H9 (cell line): Measurements from ENCODE around the gene JAKMIP1. TPM values are rescaled to one million over a fixed set of nuclear protein-coding genes. Genes with fewer than 3 reads are reported as not detected.

Experiments
- DNase-seq: peaks from one replicate; pipeline ENCODE4 v3.0.0-alpha.2; 2017
- H2AFZ ChIP-seq: one replicate; pipeline ENCODE4 v1.6.1; 2013; ENCODE audit warnings: mild to moderate bottlenecking, low read length, control low read depth, moderate library complexity
- H2AK5ac ChIP-seq: 2 replicates; pipeline ENCODE4 v1.6.1; 2013; ENCODE audit warnings: low read length, control low read depth, mixed read lengths; ENCODE audit not compliant: insufficient read length
- H2BK120ac ChIP-seq: one replicate; pipeline ENCODE4 v1.6.1; 2013; ENCODE audit warnings: low read depth, mild to moderate bottlenecking, low read length, control low read depth, inconsistent platforms; ENCODE audit not compliant: poor library complexity, severe bottlenecking
- H2BK12ac ChIP-seq: 2 replicates; pipeline ENCODE4 v1.6.1; 2013; ENCODE audit warnings: low read length, control low read depth, mixed read lengths, low read depth; ENCODE audit not compliant: insufficient read length
- H2BK15ac ChIP-seq: 2 replicates; pipeline ENCODE4 v1.6.1; 2013; ENCODE audit warnings: low read depth, low read length, control low read depth
- H2BK20ac ChIP-seq: one replicate; pipeline ENCODE4 v1.6.1; 2013; ENCODE audit warnings: low read depth, mild to moderate bottlenecking, low read length, control low read depth, inconsistent platforms; ENCODE audit not compliant: poor library complexity, severe bottlenecking
- H2BK5ac ChIP-seq: 2 replicates; pipeline ENCODE4 v1.6.1; 2013; ENCODE audit warnings: low read length, control low read depth, mixed read lengths; ENCODE audit not compliant: insufficient read length
- H3K14ac ChIP-seq: 2 replicates; pipeline ENCODE4 v1.6.1; 2013; ENCODE audit warnings: low read length, control low read depth; ENCODE audit not compliant: insufficient read depth
- H3K18ac ChIP-seq: 2 replicates; pipeline ENCODE4 v1.6.1; 2013; ENCODE audit warnings: low read depth, mild to moderate bottlenecking, mixed read lengths, low read length, control low read depth; ENCODE audit not compliant: insufficient read length
- H3K23ac ChIP-seq: 2 replicates; pipeline ENCODE4 v1.6.1; 2013; ENCODE audit warnings: low read length, control low read depth, mixed read lengths, low read depth; ENCODE audit not compliant: insufficient read length
- H3K23me2 ChIP-seq: 2 replicates; pipeline ENCODE4 v1.6.1; 2013; ENCODE audit warnings: low read depth, mild to moderate bottlenecking, mixed read lengths, low read length, control low read depth; ENCODE audit not compliant: insufficient read length, poor library complexity, severe bottlenecking
- H3K27ac ChIP-seq: 2 replicates; pipeline ENCODE4 v1.5.1; 2013; ENCODE audit warnings: low read length, control low read depth, mixed read lengths, low read depth; ENCODE audit not compliant: insufficient read length
- H3K27me3 ChIP-seq: 2 replicates; pipeline ENCODE4 v1.6.1; 2013; ENCODE audit warnings: low read length, control low read depth, inconsistent platforms; ENCODE audit not compliant: insufficient read depth
- H3K4ac ChIP-seq: 2 replicates; pipeline ENCODE4 v1.6.1; 2013; ENCODE audit warnings: low read depth, mild to moderate bottlenecking, control low read depth, inconsistent platforms, low read length, moderate library complexity
- H3K4me1 ChIP-seq: 2 replicates; pipeline ENCODE4 v1.6.1; 2013; ENCODE audit warnings: low read length, control low read depth, inconsistent platforms; ENCODE audit not compliant: insufficient read depth
- H3K4me2 ChIP-seq: 2 replicates; pipeline ENCODE4 v1.6.1; 2013; ENCODE audit warnings: low read length, control low read depth, mixed read lengths; ENCODE audit not compliant: insufficient read length, insufficient read depth
- H3K56ac ChIP-seq: 2 replicates; pipeline ENCODE4 v1.6.1; 2013; ENCODE audit warnings: low read depth, mild to moderate bottlenecking, mixed read lengths, low read length, control low read depth; ENCODE audit not compliant: insufficient read length
- H3K79me1 ChIP-seq: 2 replicates; pipeline ENCODE4 v1.6.1; 2013; ENCODE audit warnings: low read depth, mild to moderate bottlenecking, moderate library complexity, low read length, control low read depth, inconsistent platforms; ENCODE audit not compliant: insufficient read depth, poor library complexity, severe bottlenecking
- H3K79me2 ChIP-seq: 2 replicates; pipeline ENCODE4 v1.6.1; 2013; ENCODE audit warnings: low read length, control low read depth, inconsistent platforms; ENCODE audit not compliant: insufficient read depth
- H3K9ac ChIP-seq: 2 replicates; pipeline ENCODE4 v1.6.1; 2013; ENCODE audit warnings: low read length, control low read depth, mixed read lengths; ENCODE audit not compliant: insufficient read length; ENCODE audit errors: extremely low read depth
- H3K9me3 ChIP-seq: one replicate; pipeline ENCODE4 v1.6.1; 2013; ENCODE audit warnings: low read depth, low read length, inconsistent platforms; ENCODE audit not compliant: control insufficient read depth
- H3T11ph ChIP-seq: one replicate; pipeline ENCODE4 v1.6.1; 2013; ENCODE audit warnings: mild to moderate bottlenecking, low read length, control low read depth, inconsistent platforms
- H4K20me1 ChIP-seq: one replicate; pipeline ENCODE4 v1.6.1; 2013; ENCODE audit not compliant: control insufficient read depth, insufficient read length, insufficient read depth
- H4K5ac ChIP-seq: 2 replicates; pipeline ENCODE4 v1.6.1; 2013; ENCODE audit warnings: low read depth, mild to moderate bottlenecking, mixed read lengths, low read length, control low read depth; ENCODE audit not compliant: insufficient read length
- H4K8ac ChIP-seq: replicated peaks from 2 replicates; pipeline ENCODE4 v1.6.1; 2013; ENCODE audit warnings: low read length, control low read depth, mixed read lengths, low read depth; ENCODE audit not compliant: insufficient read length
- H4K91ac ChIP-seq: 2 replicates; pipeline ENCODE4 v1.6.1; 2013; ENCODE audit warnings: low read depth, mild to moderate bottlenecking, moderate library complexity, mixed read lengths, low read length, control low read depth; ENCODE audit not compliant: insufficient read length
- H3K27ac Mint-ChIP-seq, 3 experiments: 2 replicates in 2 of 3; 3 replicates in 1 of 3; pipeline ENCODE4 v1.8.0; 2020 to 2021; ENCODE audit warnings: mixed read lengths in 3 of 3, mild to moderate bottlenecking in 1 of 3, moderate library complexity in 1 of 3
- H3K27me3 Mint-ChIP-seq: 2 replicates; pipeline ENCODE4 v1.8.0; 2021; ENCODE audit warnings: low read depth, mild to moderate bottlenecking, moderate library complexity, mixed read lengths
- H3K36me3 Mint-ChIP-seq, 3 experiments: 2 replicates in 2 of 3; 3 replicates in 1 of 3; pipeline ENCODE4 v1.8.0; 2020 to 2021; ENCODE audit warnings: low read depth in 3 of 3, mixed read lengths in 3 of 3; ENCODE audit not compliant: insufficient read depth in 1 of 3
- H3K4me1 Mint-ChIP-seq, 2 experiments: 2 replicates each; pipeline ENCODE4 v1.8.0; 2020; ENCODE audit warnings: mixed read lengths in 2 of 2
- H3K4me3 Mint-ChIP-seq, 2 experiments: 2 replicates in 1 of 2; 3 replicates in 1 of 2; pipeline ENCODE4 v1.8.0; 2020 to 2021; ENCODE audit warnings: mild to moderate bottlenecking in 2 of 2, mixed read lengths in 2 of 2, moderate library complexity in 1 of 2
- H3K9me3 Mint-ChIP-seq, 2 experiments: 2 replicates in 1 of 2; 3 replicates in 1 of 2; pipeline ENCODE4 v1.8.0; 2020; ENCODE audit warnings: mild to moderate bottlenecking in 2 of 2, mixed read lengths in 2 of 2, moderate library complexity in 1 of 2
- CTCF ChIP-seq: fragments of 200-600 bp; sonication (generic); conservative IDR thresholded peaks from 3 replicates; pipeline ENCODE4 v1.8.0; 2021; ENCODE audit warnings: antibody characterized with exemption, mild to moderate bottlenecking
- WGBS: extraction: QIAGEN DNeasy Blood & Tissue Kit; methylation state at CpG from one replicate; pipeline ENCODE4 v1.1.7; 2013; ENCODE audit warnings: missing lambda C conversion rate, low lambda C conversion rate, mixed read lengths; ENCODE audit not compliant: insufficient read length; ENCODE audit errors: extremely low coverage; 5-methylcytosine and 5-hydroxymethylcytosine counted together
- total RNA-seq: library from RNA; stranded (reverse); gene quantifications from 2 replicates; pipeline ENCODE4 v1.2.1, GENCODE V29; 2021

The JAKMIP1 gene
- total RNA-seq, 1 experiment from 2014 or later = 1.5 TPM

GRCh38 chr4:6106156-6106555, 94.2 kb downstream of the JAKMIP1 start:
- H3K4me1 ChIP-seq = no peaks in the 10 kb centered on the region
- H3K23me2 ChIP-seq = no peaks in the 10 kb centered on the region
- Mint-ChIP-seq H3K27me3 (peaks cover 16% of the 10 kb centered on the region), H3K9me3 (no peaks in the 10 kb centered on the region), H3K4me1 (peaks cover 27 to 33% of the 10 kb centered on the region in 2 experiments), H3K36me3 (peaks cover 0 to 3% (median 0%) of the 10 kb centered on the region in 3 experiments; a peak in 3 of 7 replicates), H3K27ac (peak overlapping the region in 1 of 3 experiments; percentile 76; a peak in 1 of 7 replicates), H3K4me3 (no peak overlapping the region)
- no peak overlapping the region for H3K14ac ChIP-seq
- no peak overlapping the region for H2BK12ac ChIP-seq
- no CpG with 5 or more reads among the region's 5 CpGs for WGBS
- H4K91ac ChIP-seq = no peak overlapping the region
- H3K18ac ChIP-seq = no peak overlapping the region
- H3K4ac ChIP-seq = no peak overlapping the region
- H3K9me3 ChIP-seq = no peaks in the 10 kb centered on the region
- no peak for TF ChIP-seq CTCF
- no peak overlapping the region for H3T11ph ChIP-seq
- H2BK15ac ChIP-seq = no peak overlapping the region
- no peak overlapping the region for H2BK120ac ChIP-seq
- no peak overlapping the region for H2AK5ac ChIP-seq
- H4K20me1 ChIP-seq = no peaks in the 10 kb centered on the region
- H3K79me1 ChIP-seq = no peaks in the 10 kb centered on the region
- H3K27ac ChIP-seq = no peak overlapping the region
- no peak overlapping the region for H2AFZ ChIP-seq
- H3K27me3 ChIP-seq = no peaks in the 10 kb centered on the region
- no peak overlapping the region for H4K5ac ChIP-seq
- no peak overlapping the region for H3K56ac ChIP-seq
- H3K23ac ChIP-seq = no peak overlapping the region
- no peak overlapping the region for H3K9ac ChIP-seq
- no peak overlapping the region for H2BK20ac ChIP-seq
- H3K79me2 ChIP-seq = no peaks in the 10 kb centered on the region
- DNase-seq = no peak
- H4K8ac ChIP-seq = no peak overlapping the region
- no peak overlapping the region for H2BK5ac ChIP-seq
- no peak overlapping the region for H3K4me2 ChIP-seq
